ENCODE results near the gene ZNF532. TPM values are rescaled to one million over a fixed set of nuclear protein-coding genes. Genes with fewer than 3 reads are reported as not detected.

ZNF532 gene
- total RNA-seq, 2 donors from 2014 or later: 133 to 211 TPM

GRCh38 chr18:59026364-59026763 is 161.7 kb downstream of the ZNF532 start:
- DNase-seq (ENCODE audit: low spot score): no peak
- ATAC-seq (ENCODE audit: insufficient number of reproducible peaks, low FRiP score, low read depth): no peak
- Histone ChIP-seq H3K4me3 (no peak overlapping the region), H3K4me1 (ENCODE audit: control insufficient read depth in 1 of 2, low read depth in 2 of 2) (peaks cover 22 to 67% of the 10 kb centered on the region in 2 donors), H3K27me3 (replicated peaks; ENCODE audit: insufficient read depth) (no peaks in the 10 kb centered on the region), H3K9me3 (no peaks in the 10 kb centered on the region), H3K27ac (peak overlapping the region; percentile 78 to 87), H3K36me3 (no peaks in the 10 kb centered on the region)
- no peak for TF ChIP-seq CTCF (IDR thresholded peaks at IDR 0.05)

GRCh38 chr18:59026831-59027410 is 162.2 kb downstream of the ZNF532 start:
- Histone ChIP-seq H3K36me3 (no peaks in the 10 kb centered on the region), H3K4me1 (ENCODE audit: control insufficient read depth in 1 of 2, low read depth in 2 of 2) (peaks cover 19 to 67% of the 10 kb centered on the region in 2 donors), H3K27ac (peak overlapping the region; percentile 78 to 87), H3K9me3 (no peaks in the 10 kb centered on the region), H3K27me3 (replicated peaks; ENCODE audit: insufficient read depth) (no peaks in the 10 kb centered on the region), H3K4me3 (no peak overlapping the region)
- ATAC-seq (ENCODE audit: insufficient number of reproducible peaks, low FRiP score, low read depth) (no peak), DNase-seq (ENCODE audit: low spot score) (no peak)
- TF ChIP-seq CTCF (IDR thresholded peaks at IDR 0.05): no peak

- DNase-seq (ENCODE audit: low spot score) (no peak), ATAC-seq (ENCODE audit: insufficient number of reproducible peaks, low FRiP score, low read depth) (no peak)
- no peak for TF ChIP-seq CTCF (IDR thresholded peaks at IDR 0.05)
- Histone ChIP-seq H3K4me1 (ENCODE audit: control insufficient read depth in 1 of 2, low read depth in 2 of 2) (peaks cover 0 to 39% of the 10 kb centered on the region in 2 donors), H3K36me3 (no peaks in the 10 kb centered on the region), H3K27me3 (replicated peaks; ENCODE audit: insufficient read depth) (no peaks in the 10 kb centered on the region), H3K27ac (no peak overlapping the region), H3K4me3 (no peak overlapping the region), H3K9me3 (no peaks in the 10 kb centered on the region)
These were observed 165.2 kb downstream of the ZNF532 start for GRCh38 chr18:59029663-59030429.

- H3K4me1 ChIP-seq (ENCODE audit: control insufficient read depth in 1 of 2, low read depth in 2 of 2): peaks cover 0 to 16% of the 10 kb centered on the region in 2 donors
- ATAC-seq (ENCODE audit: insufficient number of reproducible peaks, low FRiP score, low read depth) (no peak), DNase-seq (ENCODE audit: low spot score) (no peak)
- no peak overlapping the region for H3K4me3 ChIP-seq
- H3K27me3 ChIP-seq (replicated peaks; ENCODE audit: insufficient read depth): no peaks in the 10 kb centered on the region
- TF ChIP-seq CTCF (IDR thresholded peaks at IDR 0.05): no peak
- no peaks in the 10 kb centered on the region for H3K36me3 ChIP-seq
- peak overlapping the region in 1 of 2 donors; percentile 46 for H3K27ac ChIP-seq
- no peaks in the 10 kb centered on the region for H3K9me3 ChIP-seq
These were observed 167.6 kb downstream of the ZNF532 start for GRCh38 chr18:59032308-59032707.

- H3K36me3 ChIP-seq: no peaks in the 10 kb centered on the region
- H3K27me3 ChIP-seq (replicated peaks; ENCODE audit: insufficient read depth): no peaks in the 10 kb centered on the region
- TF ChIP-seq CTCF (IDR thresholded peaks at IDR 0.05): no peak
- ATAC-seq (ENCODE audit: insufficient number of reproducible peaks, low FRiP score, low read depth) (no peak), DNase-seq (ENCODE audit: low spot score) (no peak)
- no peaks in the 10 kb centered on the region for H3K9me3 ChIP-seq
- no peak overlapping the region for H3K27ac ChIP-seq
- H3K4me1 ChIP-seq (ENCODE audit: control insufficient read depth in 1 of 2, low read depth in 2 of 2): peaks cover 0 to 12% of the 10 kb centered on the region in 2 donors
- no peak overlapping the region for H3K4me3 ChIP-seq
These were observed 168.7 kb downstream of the ZNF532 start for GRCh38 chr18:59033359-59033758.
